ENCODE data around the gene PML. TPM values are rescaled to one million over a fixed set of nuclear protein-coding genes. Genes with fewer than 3 reads are reported as not detected.

Gene PML
- total RNA-seq, 4 donors from 2014 or later = 69.3 to 159 (median 89.4) TPM

DNA sequence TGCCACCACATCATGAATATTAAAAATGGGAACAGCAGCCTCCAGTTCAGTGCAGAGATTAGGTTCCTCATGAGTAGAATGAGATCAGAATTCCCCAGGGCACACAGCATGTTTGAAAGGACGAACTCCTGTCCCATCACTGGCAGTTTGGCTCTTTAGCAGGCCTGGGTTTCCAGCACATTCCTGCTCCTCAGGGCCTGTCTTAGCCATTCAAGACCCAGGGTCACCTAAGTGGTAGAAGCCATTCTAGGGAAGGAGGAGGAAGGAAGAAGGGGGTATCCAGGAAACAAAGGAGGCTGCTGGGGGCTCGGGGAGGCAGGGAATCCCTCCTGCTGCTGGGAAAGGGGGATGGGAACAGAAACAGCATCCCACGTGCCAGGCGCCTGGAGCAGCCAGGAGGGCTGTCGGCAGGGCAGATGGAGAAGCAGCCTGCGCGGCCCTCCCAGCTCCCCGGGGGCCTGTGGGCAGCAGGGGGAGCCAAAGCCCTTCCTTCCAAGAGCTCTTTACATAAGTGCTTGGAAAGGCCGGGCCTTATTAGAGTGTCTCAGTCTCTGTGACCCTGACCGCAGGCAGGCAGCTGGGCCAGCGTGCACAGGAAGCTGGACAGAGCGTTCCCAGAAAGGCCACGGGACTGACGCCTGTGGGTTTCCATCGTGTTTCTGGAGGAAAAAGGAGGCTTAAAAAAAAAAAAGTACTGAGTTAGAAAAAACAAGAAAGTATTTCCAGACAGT lies 43.5 kb upstream of the PML start:
- TF ChIP-seq EP300 (IDR thresholded peaks at IDR 0.05) (peak; percentile 96 to 97), POLR2A (IDR thresholded peaks at IDR 0.05) (peak in 1 of 2 donors; percentile 38)
- TF ChIP-seq, protein P1, sequence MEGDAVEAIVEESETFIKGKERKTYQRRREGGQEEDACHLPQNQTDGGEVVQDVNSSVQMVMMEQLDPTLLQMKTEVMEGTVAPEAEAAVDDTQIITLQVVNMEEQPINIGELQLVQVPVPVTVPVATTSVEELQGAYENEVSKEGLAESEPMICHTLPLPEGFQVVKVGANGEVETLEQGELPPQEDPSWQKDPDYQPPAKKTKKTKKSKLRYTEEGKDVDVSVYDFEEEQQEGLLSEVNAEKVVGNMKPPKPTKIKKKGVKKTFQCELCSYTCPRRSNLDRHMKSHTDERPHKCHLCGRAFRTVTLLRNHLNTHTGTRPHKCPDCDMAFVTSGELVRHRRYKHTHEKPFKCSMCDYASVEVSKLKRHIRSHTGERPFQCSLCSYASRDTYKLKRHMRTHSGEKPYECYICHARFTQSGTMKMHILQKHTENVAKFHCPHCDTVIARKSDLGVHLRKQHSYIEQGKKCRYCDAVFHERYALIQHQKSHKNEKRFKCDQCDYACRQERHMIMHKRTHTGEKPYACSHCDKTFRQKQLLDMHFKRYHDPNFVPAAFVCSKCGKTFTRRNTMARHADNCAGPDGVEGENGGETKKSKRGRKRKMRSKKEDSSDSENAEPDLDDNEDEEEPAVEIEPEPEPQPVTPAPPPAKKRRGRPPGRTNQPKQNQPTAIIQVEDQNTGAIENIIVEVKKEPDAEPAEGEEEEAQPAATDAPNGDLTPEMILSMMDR (IDR thresholded peaks at IDR 0.05) = peak; percentile 60 to 94 (median 83)
- Histone ChIP-seq H3K36me3 (peaks cover 0 to 13% (median 0%) of the 10 kb centered on the region in 3 donors), H3K9me3 (no peaks in the 10 kb centered on the region), H3K4me1 (peaks cover 0 to 45% (median 23%) of the 10 kb centered on the region in 4 donors), H3K27ac (peak overlapping the region; percentile 81 to 99 (median 89)), H3K27me3 (no peaks in the 10 kb centered on the region), H3K4me3 (no peak overlapping the region)
- WGBS, 2 donors = 2% methylated on average over 15 of the region's 15 CpGs
- peak; percentile 91 to 94 for DNase-seq (ENCODE audit: low spot score in 2 of 2)

GRCh38 chr15:73951601-73952000 lies 42.9 kb upstream of the PML start:
- Histone ChIP-seq H3K27me3 (no peaks in the 10 kb centered on the region), H3K4me1 (peaks cover 0 to 51% (median 24%) of the 10 kb centered on the region in 4 donors), H3K4me3 (no peak overlapping the region), H3K27ac (peak overlapping the region; percentile 81 to 99 (median 89)), H3K36me3 (peaks cover 0 to 13% (median 0%) of the 10 kb centered on the region in 3 donors), H3K9me3 (no peaks in the 10 kb centered on the region)
- 31 to 41% methylated on average over 13 of the region's 13 CpGs for whole genome bisulfite sequencing, 2 donors
- no peak for DNase-seq (ENCODE audit: low spot score in 2 of 2)
- TF ChIP-seq POLR2A (IDR thresholded peaks at IDR 0.05) (no peak), EP300 (IDR thresholded peaks at IDR 0.05) (no peak)
- TF ChIP-seq, protein P1 (IDR thresholded peaks at IDR 0.05) = no peak

DNA sequence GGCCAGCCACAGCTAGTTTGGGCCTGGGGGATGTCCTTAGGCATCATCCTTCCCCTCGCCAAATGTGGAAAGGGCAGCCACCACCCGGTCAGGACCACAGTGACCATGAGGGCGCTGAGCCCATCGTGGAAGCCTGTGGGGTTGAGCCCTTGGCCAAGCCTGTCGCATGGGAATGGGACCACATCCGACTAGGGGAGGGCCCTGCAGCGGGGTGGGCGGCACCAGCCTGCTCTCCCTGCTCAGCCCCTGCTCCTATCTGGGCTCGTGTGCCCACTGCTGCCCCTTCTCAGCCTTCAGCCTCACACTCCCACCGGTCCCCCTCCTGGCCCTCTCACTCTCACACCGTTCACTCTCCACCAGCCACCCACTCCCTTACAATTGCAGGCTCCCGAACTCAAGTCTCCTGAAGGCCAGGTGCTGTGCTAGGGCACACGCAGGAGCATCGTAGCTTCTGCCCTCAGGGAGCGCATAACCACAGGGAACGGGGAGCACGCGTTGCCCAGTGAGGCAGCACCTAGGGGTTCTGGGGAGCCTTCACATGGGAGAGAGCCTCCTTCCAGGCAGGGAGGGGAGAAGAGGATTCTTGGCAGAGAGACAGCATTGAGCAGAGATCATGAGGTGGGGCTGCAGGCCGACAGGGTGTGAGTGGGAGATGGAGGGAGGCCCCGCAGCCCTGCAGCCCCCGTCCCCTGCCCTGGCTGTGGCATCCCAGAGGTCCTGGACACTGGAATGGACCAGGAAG lies 42.2 kb upstream of the PML start:
- Histone ChIP-seq H3K27me3 (no peaks in the 10 kb centered on the region), H3K27ac (peak overlapping the region; percentile 81 to 99 (median 89)), H3K36me3 (peaks cover 0 to 8% (median 0%) of the 10 kb centered on the region in 3 donors), H3K9me3 (no peaks in the 10 kb centered on the region), H3K4me3 (no peak overlapping the region), H3K4me1 (peaks cover 0 to 56% (median 28%) of the 10 kb centered on the region in 4 donors)
- DNase-seq (ENCODE audit: low spot score in 2 of 2) = no peak
- TF ChIP-seq, protein P1 (IDR thresholded peaks at IDR 0.05) = no peak
- TF ChIP-seq POLR2A (IDR thresholded peaks at IDR 0.05) (no peak), EP300 (IDR thresholded peaks at IDR 0.05) (no peak)
- 72 to 73% methylated on average over 21 of the region's 21 CpGs for WGBS, 2 donors

- WGBS, 2 donors = 65 to 79% methylated on average over 9 to 10 of the region's 10 CpGs
- DNase-seq (ENCODE audit: low spot score in 2 of 2) = no peak
- Histone ChIP-seq H3K36me3 (no peaks in the 10 kb centered on the region), H3K4me1 (peaks cover 0 to 56% (median 28%) of the 10 kb centered on the region in 4 donors), H3K9me3 (no peaks in the 10 kb centered on the region), H3K4me3 (no peak overlapping the region), H3K27me3 (no peaks in the 10 kb centered on the region), H3K27ac (peak overlapping the region; percentile 81 to 99 (median 89))
- TF ChIP-seq EP300 (IDR thresholded peaks at IDR 0.05) (no peak), POLR2A (IDR thresholded peaks at IDR 0.05) (no peak)
- TF ChIP-seq, protein P1 (IDR thresholded peaks at IDR 0.05) = no peak
These were observed 41.4 kb upstream of the PML start for GRCh38 chr15:73952913-73953750.

Data from tibial nerve (tissue), 4 donors.